K562 (cell line): Measurements from ENCODE around the gene CPN2. TPM values are rescaled to one million over a fixed set of nuclear protein-coding genes. Genes with fewer than 3 reads are reported as not detected.

Experiments used
- CREM ChIP-seq: IDR thresholded peaks from 2 replicates; pipeline ENCODE4 v1.6.1; 2014; ENCODE audit warnings: antibody characterized with exemption, low read depth
- CTBP1 ChIP-seq: fragments of 450-650 bp; IDR thresholded peaks from 2 replicates; pipeline ENCODE4 v1.6.1; 2016; ENCODE audit warnings: borderline replicate concordance
- E2F3 ChIP-seq: fragments of 250-450 bp; sonication (Bioruptor Pico); IDR thresholded peaks from 2 replicates; pipeline ENCODE4 v1.4.0; 2020; ENCODE audit warnings: mild to moderate bottlenecking
- HDAC6 ChIP-seq: IDR thresholded peaks from 2 replicates; pipeline ENCODE4 v1.6.1; 2012; ENCODE audit warnings: low read depth, mild to moderate bottlenecking, control low read depth, inconsistent platforms, low read length, moderate library complexity
- HMG20B ChIP-seq: fragments of 250-450 bp; sonication (Bioruptor Pico); IDR thresholded peaks from 2 replicates; pipeline ENCODE4 v1.5.0; 2021; ENCODE audit warnings: mild to moderate bottlenecking
- HNRNPL ChIP-seq: fragments of 200-400 bp; formaldehyde crosslinking; IDR thresholded peaks from 2 replicates; pipeline ENCODE4 v1.6.1; 2017; ENCODE audit warnings: low read depth, mild to moderate bottlenecking, low read length
- NRF1 ChIP-seq, 2 experiments: fragments of 450-650 bp; IDR thresholded peaks in 1 of 2; conservative IDR thresholded peaks in 1 of 2; 2 replicates each; pipeline ENCODE4 v1.6.1; 2014; ENCODE audit warnings: mild to moderate bottlenecking in 2 of 2
- PTBP1 ChIP-seq: fragments of 200-400 bp; formaldehyde crosslinking; IDR thresholded peaks from 2 replicates; pipeline ENCODE4 v1.6.1; 2017; ENCODE audit warnings: low read depth, low read length
- RFX1 ChIP-seq: fragments of 450-650 bp; IDR thresholded peaks from 2 replicates; pipeline ENCODE4 v1.6.1; 2016; ENCODE audit warnings: mild to moderate bottlenecking, moderate library complexity
- TCF3 ChIP-seq: sonication (generic); formaldehyde crosslinking; IDR thresholded peaks from 2 replicates; pipeline ENCODE4 v1.4.0; 2020; ENCODE audit warnings: mild to moderate bottlenecking, missing genetic modification reagents
- TEAD1 ChIP-seq, 2 experiments: fragments of 450-650 bp in 1 of 2; sonication (generic) in 1 of 2; formaldehyde crosslinking; IDR thresholded peaks; 2 replicates each; pipeline versions ENCODE4 v1.4.0 to v1.8.0; 2020 to 2022; ENCODE audit warnings: mild to moderate bottlenecking in 2 of 2, missing genetic modification reagents in 1 of 2
- TOE1 ChIP-seq, 2 experiments: fragments of 450-650 bp in 1 of 2; sonication (generic) in 1 of 2; formaldehyde crosslinking in 1 of 2; IDR thresholded peaks; 2 replicates each; pipeline versions ENCODE4 v1.7.1 to v1.8.0; 2016 to 2022; ENCODE audit warnings: borderline replicate concordance in 2 of 2, mild to moderate bottlenecking in 2 of 2, antibody characterized with exemption in 1 of 2, inconsistent platforms in 1 of 2, low read depth in 1 of 2, missing genetic modification reagents in 1 of 2, moderate library complexity in 1 of 2
- polyA plus RNA-seq, 8 experiments: library from polyadenylated mRNA; depleted of rRNA in 4 of 8; stranded (reverse) in 5 of 8; unstranded in 3 of 8; fragments of >200 nt; fragmentation: Nextera tagmentation in 2 of 8; fragmentation: Illumina TruSeq in 1 of 8; extraction: Ambion mirVana in 2 of 8; extraction: Trizol in 1 of 8; gene quantifications; 2 replicates each; pipeline versions ENCODE4 v1.2.1 to v1.2.3, GENCODE V29; 2011 to 2014; ENCODE audit warnings: inconsistent platforms in 1 of 8, missing spikeins in 1 of 8
- total RNA-seq, 7 experiments: library from RNA; depleted of rRNA in 6 of 7; stranded (reverse); fragments of >200 nt in 6 of 7; fragmentation: Illumina TruSeq in 2 of 7; extraction: Trizol in 2 of 7; gene quantifications; 2 replicates each; pipeline versions ENCODE4 v1.2.1 to v1.2.3, GENCODE V29; 2011 to 2021; ENCODE audit warnings: low replicate concordance in 1 of 7
- TF ChIP-seq, protein P1 (sequence below): sonication (generic); formaldehyde crosslinking; IDR thresholded peaks from 2 replicates; pipeline ENCODE4 v1.8.0; 2023; ENCODE audit warnings: missing genetic modification reagents, mild to moderate bottlenecking, borderline replicate concordance
- TF ChIP-seq, protein P2 (sequence below): fragments of 250-450 bp; sonication (Bioruptor Pico); IDR thresholded peaks from 2 replicates; pipeline ENCODE4 v1.8.0; 2022; ENCODE audit warnings: inconsistent platforms, mild to moderate bottlenecking, moderate library complexity, borderline replicate concordance
- TF ChIP-seq, protein P3 (sequence below): fragments of 250-450 bp; sonication (Bioruptor Pico); IDR thresholded peaks from 2 replicates; pipeline ENCODE4 v1.9.0; 2021; ENCODE audit warnings: mild to moderate bottlenecking, inconsistent platforms

Gene CPN2
- total and polyA plus RNA-seq, 9 of the 15 experiments (the other 6 are each of a cell fraction or from before 2014, with no cell fraction given), result not detected

DNA sequence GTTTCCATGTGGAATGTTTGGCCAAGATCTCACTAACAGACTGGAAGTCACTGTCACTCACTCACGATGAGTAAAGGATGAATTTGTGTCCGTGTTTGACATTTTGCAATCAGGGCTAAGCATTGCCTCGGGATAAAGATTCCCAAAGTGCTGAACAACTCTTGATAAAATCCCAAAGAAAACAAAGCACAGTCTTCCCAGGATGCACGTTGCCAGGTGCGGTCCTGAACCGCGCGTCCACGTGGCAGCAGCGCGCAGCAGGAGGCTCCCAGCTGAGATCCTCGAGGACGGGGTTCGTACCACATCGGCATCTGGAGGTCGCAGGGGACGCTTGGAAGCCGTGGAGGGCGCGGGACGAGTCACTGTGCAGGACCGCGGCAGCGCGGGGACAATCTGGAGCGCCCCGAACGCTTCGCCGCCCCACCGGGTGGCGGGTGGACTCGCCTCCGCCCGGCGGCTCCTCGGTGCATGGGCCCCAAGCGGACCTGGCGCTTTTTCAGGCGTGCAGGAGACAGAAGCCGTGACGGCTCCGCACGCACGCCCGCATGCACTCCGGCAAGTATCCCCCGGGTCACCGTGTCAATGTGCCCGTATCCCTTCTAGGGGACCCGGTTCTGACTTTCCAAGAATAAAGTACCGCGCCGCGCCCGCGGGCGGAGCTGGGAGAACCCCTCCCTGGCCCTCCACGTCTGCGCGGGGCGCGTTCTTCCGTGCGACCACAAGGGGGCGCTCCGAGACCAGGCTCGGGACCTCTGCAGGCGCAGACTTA lies 17.7 kb downstream of the CPN2 start (continued):
- TF ChIP-seq HDAC6 (no peak), HNRNPL (no peak), TOE1 (IDR thresholded peaks at IDR 0.05; ENCODE audit: borderline replicate concordance) (peak; percentile 59; the same call in 1 of the 2 replicates), TOE1 (CRISPR knock-in tag; IDR thresholded peaks at IDR 0.05; ENCODE audit: borderline replicate concordance, low read depth) (no peak), TCF3 (CRISPR knock-in tag) (0 out of 2 replicates have a peak, but pooled peaks have one; percentile 7), TEAD1 (CRISPR knock-in tag; IDR thresholded peaks at IDR 0.05) (no peak), E2F3 (CRISPR knock-in tag) (no peak), RFX1 (no peak), CTBP1 (peak; percentile 77), CREM (peak; percentile 72), NRF1 (conservative IDR thresholded peaks at IDR 0.05 in 1 of 2, IDR thresholded peaks at IDR 0.05 in 1 of 2) (peak; percentile 82 to 84), HMG20B (CRISPR knock-in tag) (no peak), PTBP1 (no peak)
- TF ChIP-seq, protein P1, sequence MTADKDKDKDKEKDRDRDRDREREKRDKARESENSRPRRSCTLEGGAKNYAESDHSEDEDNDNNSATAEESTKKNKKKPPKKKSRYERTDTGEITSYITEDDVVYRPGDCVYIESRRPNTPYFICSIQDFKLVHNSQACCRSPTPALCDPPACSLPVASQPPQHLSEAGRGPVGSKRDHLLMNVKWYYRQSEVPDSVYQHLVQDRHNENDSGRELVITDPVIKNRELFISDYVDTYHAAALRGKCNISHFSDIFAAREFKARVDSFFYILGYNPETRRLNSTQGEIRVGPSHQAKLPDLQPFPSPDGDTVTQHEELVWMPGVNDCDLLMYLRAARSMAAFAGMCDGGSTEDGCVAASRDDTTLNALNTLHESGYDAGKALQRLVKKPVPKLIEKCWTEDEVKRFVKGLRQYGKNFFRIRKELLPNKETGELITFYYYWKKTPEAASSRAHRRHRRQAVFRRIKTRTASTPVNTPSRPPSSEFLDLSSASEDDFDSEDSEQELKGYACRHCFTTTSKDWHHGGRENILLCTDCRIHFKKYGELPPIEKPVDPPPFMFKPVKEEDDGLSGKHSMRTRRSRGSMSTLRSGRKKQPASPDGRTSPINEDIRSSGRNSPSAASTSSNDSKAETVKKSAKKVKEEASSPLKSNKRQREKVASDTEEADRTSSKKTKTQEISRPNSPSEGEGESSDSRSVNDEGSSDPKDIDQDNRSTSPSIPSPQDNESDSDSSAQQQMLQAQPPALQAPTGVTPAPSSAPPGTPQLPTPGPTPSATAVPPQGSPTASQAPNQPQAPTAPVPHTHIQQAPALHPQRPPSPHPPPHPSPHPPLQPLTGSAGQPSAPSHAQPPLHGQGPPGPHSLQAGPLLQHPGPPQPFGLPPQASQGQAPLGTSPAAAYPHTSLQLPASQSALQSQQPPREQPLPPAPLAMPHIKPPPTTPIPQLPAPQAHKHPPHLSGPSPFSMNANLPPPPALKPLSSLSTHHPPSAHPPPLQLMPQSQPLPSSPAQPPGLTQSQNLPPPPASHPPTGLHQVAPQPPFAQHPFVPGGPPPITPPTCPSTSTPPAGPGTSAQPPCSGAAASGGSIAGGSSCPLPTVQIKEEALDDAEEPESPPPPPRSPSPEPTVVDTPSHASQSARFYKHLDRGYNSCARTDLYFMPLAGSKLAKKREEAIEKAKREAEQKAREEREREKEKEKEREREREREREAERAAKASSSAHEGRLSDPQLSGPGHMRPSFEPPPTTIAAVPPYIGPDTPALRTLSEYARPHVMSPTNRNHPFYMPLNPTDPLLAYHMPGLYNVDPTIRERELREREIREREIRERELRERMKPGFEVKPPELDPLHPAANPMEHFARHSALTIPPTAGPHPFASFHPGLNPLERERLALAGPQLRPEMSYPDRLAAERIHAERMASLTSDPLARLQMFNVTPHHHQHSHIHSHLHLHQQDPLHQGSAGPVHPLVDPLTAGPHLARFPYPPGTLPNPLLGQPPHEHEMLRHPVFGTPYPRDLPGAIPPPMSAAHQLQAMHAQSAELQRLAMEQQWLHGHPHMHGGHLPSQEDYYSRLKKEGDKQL (CRISPR knock-in tag), result no peak
- TF ChIP-seq, protein P2, sequence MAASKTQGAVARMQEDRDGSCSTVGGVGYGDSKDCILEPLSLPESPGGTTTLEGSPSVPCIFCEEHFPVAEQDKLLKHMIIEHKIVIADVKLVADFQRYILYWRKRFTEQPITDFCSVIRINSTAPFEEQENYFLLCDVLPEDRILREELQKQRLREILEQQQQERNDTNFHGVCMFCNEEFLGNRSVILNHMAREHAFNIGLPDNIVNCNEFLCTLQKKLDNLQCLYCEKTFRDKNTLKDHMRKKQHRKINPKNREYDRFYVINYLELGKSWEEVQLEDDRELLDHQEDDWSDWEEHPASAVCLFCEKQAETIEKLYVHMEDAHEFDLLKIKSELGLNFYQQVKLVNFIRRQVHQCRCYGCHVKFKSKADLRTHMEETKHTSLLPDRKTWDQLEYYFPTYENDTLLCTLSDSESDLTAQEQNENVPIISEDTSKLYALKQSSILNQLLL (CRISPR knock-in tag), result no peak
- TF ChIP-seq, protein P3, sequence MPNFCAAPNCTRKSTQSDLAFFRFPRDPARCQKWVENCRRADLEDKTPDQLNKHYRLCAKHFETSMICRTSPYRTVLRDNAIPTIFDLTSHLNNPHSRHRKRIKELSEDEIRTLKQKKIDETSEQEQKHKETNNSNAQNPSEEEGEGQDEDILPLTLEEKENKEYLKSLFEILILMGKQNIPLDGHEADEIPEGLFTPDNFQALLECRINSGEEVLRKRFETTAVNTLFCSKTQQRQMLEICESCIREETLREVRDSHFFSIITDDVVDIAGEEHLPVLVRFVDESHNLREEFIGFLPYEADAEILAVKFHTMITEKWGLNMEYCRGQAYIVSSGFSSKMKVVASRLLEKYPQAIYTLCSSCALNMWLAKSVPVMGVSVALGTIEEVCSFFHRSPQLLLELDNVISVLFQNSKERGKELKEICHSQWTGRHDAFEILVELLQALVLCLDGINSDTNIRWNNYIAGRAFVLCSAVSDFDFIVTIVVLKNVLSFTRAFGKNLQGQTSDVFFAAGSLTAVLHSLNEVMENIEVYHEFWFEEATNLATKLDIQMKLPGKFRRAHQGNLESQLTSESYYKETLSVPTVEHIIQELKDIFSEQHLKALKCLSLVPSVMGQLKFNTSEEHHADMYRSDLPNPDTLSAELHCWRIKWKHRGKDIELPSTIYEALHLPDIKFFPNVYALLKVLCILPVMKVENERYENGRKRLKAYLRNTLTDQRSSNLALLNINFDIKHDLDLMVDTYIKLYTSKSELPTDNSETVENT, result no peak
